GM23338 (cell line): ENCODE results near the gene PRMT1. TPM values are rescaled to one million over a fixed set of nuclear protein-coding genes. Genes with fewer than 3 reads are reported as not detected.
A peak's percentile ranks its signal among the peaks of the same experiment; 100 is the strongest.
"Not testable (repeated sequence)": the region's sequence is repeated elsewhere in the genome, so short reads cannot be mapped to it uniquely, and the experiment has no call there.

Experiments
- ATAC-seq: fragments of 200-7000 bp; cut with Tn5 transposase; 3 replicates; pipeline ENCODE4 v1.9.1; 2020
- DNase-seq: peaks from one replicate; pipeline ENCODE4 v3.0.0-alpha.2; 2015; ENCODE audit warnings: low spot score
- H2AFZ ChIP-seq: fragments of 200-600 bp; sonication (generic); 2 replicates; pipeline ENCODE4 v1.8.0; 2016; ENCODE audit warnings: antibody characterized with exemption, mild to moderate bottlenecking, moderate library complexity
- H3F3A ChIP-seq: fragments of 200-600 bp; sonication (generic); replicated peaks from 2 replicates; pipeline ENCODE4 v1.8.0; 2017; ENCODE audit warnings: antibody characterized with exemption, mixed run types, low read depth
- H3K27ac ChIP-seq: fragments of 200-600 bp; sonication (generic); 2 replicates; pipeline ENCODE4 v1.6.1; 2016; ENCODE audit warnings: low read depth
- H3K27me3 ChIP-seq: fragments of 200-600 bp; sonication (generic); 2 replicates; pipeline ENCODE4 v1.8.0; 2016; ENCODE audit warnings: mild to moderate bottlenecking, mixed run types, moderate library complexity; ENCODE audit not compliant: insufficient read depth
- H3K36me3 ChIP-seq: fragments of 200-600 bp; sonication (generic); 2 replicates; pipeline ENCODE4 v1.8.0; 2016; ENCODE audit warnings: mild to moderate bottlenecking; ENCODE audit not compliant: insufficient read depth
- H3K4me1 ChIP-seq: fragments of 200-600 bp; sonication (generic); 2 replicates; pipeline ENCODE4 v1.8.0; 2016; ENCODE audit warnings: mild to moderate bottlenecking, moderate library complexity; ENCODE audit not compliant: insufficient read depth
- H3K4me2 ChIP-seq: fragments of 200-600 bp; sonication (generic); 2 replicates; pipeline ENCODE4 v1.7.1; 2017; ENCODE audit warnings: mixed run types
- H3K4me3 ChIP-seq: fragments of 200-600 bp; sonication (generic); 2 replicates; pipeline ENCODE4 v1.6.1; 2016; ENCODE audit warnings: mixed run types
- H3K79me2 ChIP-seq: fragments of 200-600 bp; sonication (generic); replicated peaks from 2 replicates; pipeline ENCODE4 v1.8.0; 2017; ENCODE audit warnings: mild to moderate bottlenecking; ENCODE audit not compliant: insufficient read depth
- H3K9me2 ChIP-seq: fragments of 200-600 bp; sonication (generic); 2 replicates; pipeline ENCODE4 v1.8.0; 2017; ENCODE audit not compliant: insufficient read depth
- H4K20me1 ChIP-seq: fragments of 200-600 bp; sonication (generic); replicated peaks from 2 replicates; pipeline ENCODE4 v1.8.0; 2017; ENCODE audit warnings: mild to moderate bottlenecking; ENCODE audit not compliant: insufficient read depth
- H3K27ac Mint-ChIP-seq: 2 replicates; pipeline ENCODE4 v1.8.0; 2020; ENCODE audit warnings: inconsistent platforms, mild to moderate bottlenecking, moderate library complexity, mixed read lengths
- H3K27me3 Mint-ChIP-seq: 3 replicates; pipeline ENCODE4 v1.8.0; 2022; ENCODE audit warnings: low read depth, mild to moderate bottlenecking, moderate library complexity, mixed read lengths, inconsistent platforms; ENCODE audit not compliant: insufficient read depth, poor library complexity
- H3K36me3 Mint-ChIP-seq: 3 replicates; pipeline ENCODE4 v1.8.0; 2021; ENCODE audit warnings: low read depth, mild to moderate bottlenecking, inconsistent platforms, moderate library complexity, mixed read lengths
- H3K4me1 Mint-ChIP-seq: 3 replicates; pipeline ENCODE4 v1.8.0; 2020; ENCODE audit warnings: mild to moderate bottlenecking, inconsistent platforms, mixed read lengths
- H3K4me3 Mint-ChIP-seq: 3 replicates; pipeline ENCODE4 v1.8.0; 2021; ENCODE audit warnings: moderate library complexity, mild to moderate bottlenecking, inconsistent platforms, mixed read lengths
- H3K9me3 Mint-ChIP-seq: 3 replicates; pipeline ENCODE4 v1.8.0; 2020; ENCODE audit warnings: moderate library complexity, mild to moderate bottlenecking, inconsistent platforms, mixed read lengths
- CTCF ChIP-seq, 2 experiments: fragments of 200-600 bp in 1 of 2; sonication (generic) in 1 of 2; conservative IDR thresholded peaks; 2 replicates each; pipeline versions ENCODE4 v1.5.1 to v1.6.1; 2016 to 2017; ENCODE audit warnings: antibody characterized with exemption in 2 of 2, low read depth in 2 of 2, mild to moderate bottlenecking in 2 of 2, moderate library complexity in 1 of 2
- EZH2 ChIP-seq: fragments of 200-600 bp; sonication (generic); IDR thresholded peaks from one replicate; pipeline ENCODE4 v1.8.0; 2017; ENCODE audit warnings: antibody characterized with exemption, mild to moderate bottlenecking, low read depth; ENCODE audit not compliant: unreplicated experiment
- POLR2AphosphoS5 ChIP-seq: IDR thresholded peaks from 2 replicates; pipeline ENCODE4 v1.6.1; 2016; ENCODE audit warnings: antibody characterized with exemption, low read depth
- STAT1 ChIP-seq: IDR thresholded peaks from one replicate; pipeline ENCODE4 v1.6.1; 2016; ENCODE audit warnings: antibody characterized with exemption; ENCODE audit not compliant: unreplicated experiment
- ZNF114 ChIP-seq: fragments of 250-450 bp; sonication (Bioruptor Pico); IDR thresholded peaks from 2 replicates; pipeline ENCODE4 v1.5.0; 2020; ENCODE audit warnings: mild to moderate bottlenecking, moderate library complexity
- ZNF331 ChIP-seq: fragments of 250-450 bp; sonication (Bioruptor Pico); IDR thresholded peaks from 2 replicates; pipeline ENCODE4 v1.5.0; 2020; ENCODE audit warnings: low read depth, mild to moderate bottlenecking, moderate library complexity
- ZNF462 ChIP-seq: fragments of 250-450 bp; sonication (Bioruptor Pico); IDR thresholded peaks from 2 replicates; pipeline ENCODE4 v1.5.0; 2020; ENCODE audit warnings: mild to moderate bottlenecking, moderate library complexity
- polyA plus RNA-seq: library from polyadenylated mRNA; unstranded; fragments of >200 nt; fragmentation: Nextera tagmentation; extraction: Ambion mirVana; gene quantifications from 2 replicates; pipeline ENCODE4 v1.2.1, GENCODE V29; 2016
- total RNA-seq: library from RNA; depleted of rRNA; stranded (reverse); fragments of >200 nt; shearing (Covaris generic); gene quantifications from 2 replicates; pipeline ENCODE4 v1.2.3, GENCODE V29; 2014

PRMT1 gene
- total and polyA plus RNA-seq, 2 experiments from 2014 or later, result 590 to 700 TPM

GRCh38 chr19:49719420-49719819 lies 42.3 kb downstream of the PRMT1 start:
- H3F3A ChIP-seq, ATAC-seq, H3K9me2 ChIP-seq, H3K27ac ChIP-seq, H3K36me3 Mint-ChIP-seq, H3K9me3 Mint-ChIP-seq, H4K20me1 ChIP-seq, H3K79me2 ChIP-seq, H3K4me3 Mint-ChIP-seq, H3K27ac Mint-ChIP-seq, H3K27me3 ChIP-seq, DNase-seq, H3K4me3 ChIP-seq, H3K36me3 ChIP-seq, H3K4me1 ChIP-seq: not testable (repeated sequence)
- H2AFZ ChIP-seq, result peak overlapping the region; percentile 70
- H3K4me2 ChIP-seq, result 0 out of 2 replicates have a peak overlapping the region, but pooled peaks have one; percentile 2
- H3K27me3 Mint-ChIP-seq, result peaks cover 22% of the 10 kb centered on the region
- peaks cover 12% of the 10 kb centered on the region for H3K4me1 Mint-ChIP-seq

GRCh38 chr19:49727217-49728030 lies 50.4 kb downstream of the PRMT1 start:
- ATAC-seq, result no peak

More at GRCh38 chr19:49727217-49728030, 50.4 kb downstream of the PRMT1 start:
- no peak overlapping the region for H3K27ac Mint-ChIP-seq
- H3K9me2 ChIP-seq, result peaks cover 2% of the 10 kb centered on the region; the same call in 1 of the 2 replicates
- DNase-seq, result no peak
- H3K4me3 Mint-ChIP-seq, result no peak overlapping the region
- no peaks in the 10 kb centered on the region for H3K9me3 Mint-ChIP-seq
- peaks cover 7% of the 10 kb centered on the region for H3K27me3 Mint-ChIP-seq
- peak overlapping the region; percentile 87 for H2AFZ ChIP-seq
- H3K4me1 Mint-ChIP-seq, result no peaks in the 10 kb centered on the region
- no peaks in the 10 kb centered on the region for H3K79me2 ChIP-seq
- no peaks in the 10 kb centered on the region for H3K4me1 ChIP-seq
- H3K27me3 ChIP-seq, result no peaks in the 10 kb centered on the region
- TF ChIP-seq CTCF (conservative IDR thresholded peaks at IDR 0.05; ENCODE audit: low read depth in 2 of 2) (no peak), STAT1 (no peak), ZNF462 (CRISPR knock-in tag) (no peak), ZNF114 (CRISPR knock-in tag) (no peak), EZH2 (no peak), ZNF331 (CRISPR knock-in tag) (no peak), POLR2AphosphoS5 (no peak)
- no peak overlapping the region for H3K4me2 ChIP-seq
- H3F3A ChIP-seq, result no peaks in the 10 kb centered on the region
- H4K20me1 ChIP-seq, result no peaks in the 10 kb centered on the region
- no peaks in the 10 kb centered on the region; the same call in 2 of the 3 replicates for H3K36me3 Mint-ChIP-seq
- H3K36me3 ChIP-seq, result no peaks in the 10 kb centered on the region
- no peak overlapping the region for H3K4me3 ChIP-seq
- 0 out of 2 replicates have a peak overlapping the region, but pooled peaks have one; percentile 32 for H3K27ac ChIP-seq
